ENCODE measurements around the gene HYKK. TPM values are rescaled to one million over a fixed set of nuclear protein-coding genes. Genes with fewer than 3 reads are reported as not detected.

HYKK gene
- total and polyA plus RNA-seq, 2 of the 8 experiments (the other 6 are each of a cell fraction or from before 2014, with no cell fraction given), result 2.0 to 3.7 TPM

GRCh38 chr15:78565097-78565950 is 57.9 kb downstream of the HYKK start, which contains the start of gene CHRNA5 (continued):
- TF ChIP-seq CHD7 (IDR thresholded peaks at IDR 0.05; ENCODE audit: insufficient replicate concordance, low read length) (no peak), SAP30 (IDR thresholded peaks at IDR 0.05; ENCODE audit: insufficient read depth, insufficient replicate concordance, low read length) (no peak), SP1 (IDR thresholded peaks at IDR 0.05; ENCODE audit: low read depth, low read length) (0 out of 2 replicates have a peak, but pooled peaks have one; percentile 16), CHD2 (IDR thresholded peaks at IDR 0.05; ENCODE audit: low read length) (no peak), BACH1 (IDR thresholded peaks at IDR 0.05; ENCODE audit: low read length) (peak; percentile 61), SIX5 (IDR thresholded peaks at IDR 0.05; ENCODE audit: low read depth, low read length) (no peak), CBX8 (IDR thresholded peaks at IDR 0.05; ENCODE audit: borderline replicate concordance, low read depth, low read length) (no peak), MAX (IDR thresholded peaks at IDR 0.05) (peak; percentile 81), NRF1 (IDR thresholded peaks at IDR 0.05; ENCODE audit: low read depth, low read length) (no peak)
